Measurements from ENCODE around the gene DDX51.
"Not testable (repeated sequence)": the region's sequence is repeated elsewhere in the genome, so short reads cannot be mapped to it uniquely, and the experiment has no call there.

DDX51 gene

GRCh38 chr12:132153501-132154340, 9.6 kb upstream of the DDX51 start:
- peak; percentile 76 for DNase-seq

- DNase-seq, result no peak
Measured at GRCh38 chr12:132152953-132153352, 8.8 kb upstream of the DDX51 start.

GRCh38 chr12:132152411-132152821, 8.3 kb upstream of the DDX51 start:
- no peak for DNase-seq

GRCh38 chr12:132151766-132152410, 7.8 kb upstream of the DDX51 start:
- DNase-seq, result no peak

- no peak for DNase-seq
Measured at GRCh38 chr12:132151145-132151765, 7.1 kb upstream of the DDX51 start.

GRCh38 chr12:132150780-132151144, 6.6 kb upstream of the DDX51 start:
- DNase-seq, result no peak

- not testable (repeated sequence) for DNase-seq
Measured at GRCh38 chr12:132149526-132149925, 5.4 kb upstream of the DDX51 start.

- DNase-seq, result no peak
Measured at GRCh38 chr12:132148368-132149045, 4.4 kb upstream of the DDX51 start.

GRCh38 chr12:132147423-132148367, 3.6 kb upstream of the DDX51 start:
- no peak for DNase-seq

GRCh38 chr12:132146772-132147422, 2.8 kb upstream of the DDX51 start:
- DNase-seq, result no peak

- no peak for DNase-seq
Measured at GRCh38 chr12:132146098-132146497, 2.0 kb upstream of the DDX51 start.

- no peak for DNase-seq
Measured at GRCh38 chr12:132145334-132145733, 1.2 kb upstream of the DDX51 start.

- no peak for DNase-seq
Measured at GRCh38 chr12:132144810-132145168, 670 bp upstream of the DDX51 start.

- no peak for DNase-seq
Measured at GRCh38 chr12:132143336-132144071, 615 bp downstream of the DDX51 start.

- DNase-seq, result no peak
Measured at GRCh38 chr12:132142679-132143335, 1.3 kb downstream of the DDX51 start.

- DNase-seq, result no peak
Measured at GRCh38 chr12:132141976-132142678, 2.0 kb downstream of the DDX51 start.

- DNase-seq, result no peak
Measured at GRCh38 chr12:132140918-132141841, 2.9 kb downstream of the DDX51 start.

- DNase-seq, result no peak
Measured at GRCh38 chr12:132140501-132140900, 3.6 kb downstream of the DDX51 start.

GRCh38 chr12:132139912-132140311, 4.2 kb downstream of the DDX51 start:
- no peak for DNase-seq
